Activated CD8-positive, alpha-beta memory T cell treated with anti-CD3 and anti-CD28 coated beads for 1 hour (primary cell): ENCODE results near the gene PFDN6.

Source experiments
- DNase-seq, 2 donors: peaks; one replicate each; pipeline ENCODE4 v3.0.0-alpha.2; 2020; ENCODE audit warnings: low read depth in 1 of 2; ENCODE audit errors: extremely low read depth in 1 of 2

Gene PFDN6

DNA sequence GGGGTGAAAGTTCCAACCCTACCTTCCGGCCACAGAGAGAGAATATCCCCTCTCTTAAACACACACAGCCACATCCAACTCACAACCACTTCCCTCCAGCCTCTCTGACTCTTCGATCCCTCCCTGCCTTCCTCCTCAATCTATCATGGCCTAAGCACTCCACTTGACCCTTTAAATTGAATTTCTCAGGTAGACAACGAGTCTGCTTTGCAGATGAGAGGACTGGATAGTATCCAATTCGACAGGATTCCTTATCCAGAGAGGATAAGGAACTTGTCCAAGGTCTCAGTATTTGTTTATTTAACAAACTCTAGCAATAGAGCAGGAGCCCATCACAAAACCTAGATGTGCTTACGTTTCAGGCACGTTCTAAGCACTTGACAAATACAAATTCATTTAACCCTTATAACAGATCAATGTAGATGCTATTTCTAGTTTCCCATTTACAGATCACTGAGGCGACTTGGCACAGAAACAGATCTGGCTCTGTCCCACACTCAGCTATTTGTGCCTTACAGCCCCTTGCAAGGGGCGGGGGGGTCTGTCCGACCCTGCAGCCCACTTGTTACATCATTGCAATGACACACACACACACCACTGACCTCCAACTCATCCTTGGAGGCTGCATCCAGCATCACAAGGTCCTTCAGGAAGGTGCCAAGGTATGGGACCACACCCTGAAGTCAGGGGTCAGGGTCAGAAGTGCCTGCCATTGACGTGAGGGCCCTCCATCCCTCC lies 4.9 kb downstream of the PFDN6 start:
- DNase-seq, result no peak

DNA sequence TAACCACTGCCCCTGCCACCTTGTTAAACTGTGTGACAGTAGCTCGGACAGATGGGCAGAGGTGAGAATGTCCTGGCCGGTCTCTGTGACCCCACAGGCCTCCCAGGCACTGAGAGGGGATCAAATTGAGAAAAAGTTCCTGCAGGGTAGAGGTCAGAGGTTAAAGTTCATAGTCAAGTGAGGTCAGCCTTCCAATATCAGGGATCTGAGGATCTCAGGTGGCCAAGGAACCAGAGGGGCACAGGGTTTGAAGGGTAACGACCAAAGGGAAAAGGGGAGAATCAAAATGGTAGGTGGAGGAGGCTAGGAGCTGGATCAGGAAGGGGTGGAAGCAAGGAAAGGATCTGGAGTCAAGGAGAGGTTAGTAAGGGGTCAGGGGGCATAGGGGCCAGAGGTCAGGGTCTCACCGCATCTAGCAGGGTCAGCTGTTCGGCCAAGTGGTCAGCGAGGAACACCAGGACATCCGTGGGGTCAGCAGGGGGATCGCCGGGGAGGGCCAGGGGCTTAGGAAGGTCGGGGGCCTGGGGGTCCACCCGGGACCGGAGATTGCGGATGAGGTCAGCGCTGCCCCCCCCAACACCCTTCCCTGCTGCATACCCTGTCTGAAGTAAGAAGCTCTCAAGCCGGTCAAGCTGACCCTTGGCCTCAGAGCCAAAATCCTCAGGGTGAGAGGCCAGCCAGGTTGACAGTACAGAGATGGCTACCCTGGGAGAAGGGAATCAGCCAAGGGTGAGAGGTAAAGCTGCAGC lies 6.4 kb downstream of the PFDN6 start:
- DNase-seq, result no peak

DNA sequence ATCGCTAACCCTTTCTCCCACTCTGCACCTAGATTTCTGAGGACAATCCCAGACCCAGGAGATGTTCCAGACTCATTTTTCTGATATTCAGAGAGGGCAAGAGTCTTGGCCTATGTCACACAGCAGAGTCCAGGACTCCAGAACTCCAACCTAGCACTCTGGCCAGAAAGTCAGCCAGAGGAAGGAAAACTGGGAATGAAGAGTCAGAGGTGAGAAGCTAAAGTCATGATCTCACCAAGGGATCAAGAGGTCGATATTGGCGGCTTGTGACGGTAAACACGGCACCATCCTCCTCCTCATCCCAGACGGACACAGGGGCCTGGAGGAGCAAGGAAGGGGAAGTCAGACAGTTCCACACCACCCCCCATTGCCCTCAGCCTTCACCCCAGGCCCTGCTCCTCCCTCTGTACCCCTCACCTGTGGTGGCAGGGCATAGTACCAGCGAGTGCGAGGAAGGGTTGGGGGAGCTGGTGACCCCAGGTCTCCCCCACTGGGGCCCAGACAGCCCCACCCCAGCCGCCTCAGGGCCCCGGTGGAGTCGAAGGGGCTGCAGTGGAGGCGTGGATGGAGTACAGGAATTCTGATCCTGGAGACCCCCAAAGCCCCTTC lies 7.5 kb downstream of the PFDN6 start:
- no peak for DNase-seq

DNA sequence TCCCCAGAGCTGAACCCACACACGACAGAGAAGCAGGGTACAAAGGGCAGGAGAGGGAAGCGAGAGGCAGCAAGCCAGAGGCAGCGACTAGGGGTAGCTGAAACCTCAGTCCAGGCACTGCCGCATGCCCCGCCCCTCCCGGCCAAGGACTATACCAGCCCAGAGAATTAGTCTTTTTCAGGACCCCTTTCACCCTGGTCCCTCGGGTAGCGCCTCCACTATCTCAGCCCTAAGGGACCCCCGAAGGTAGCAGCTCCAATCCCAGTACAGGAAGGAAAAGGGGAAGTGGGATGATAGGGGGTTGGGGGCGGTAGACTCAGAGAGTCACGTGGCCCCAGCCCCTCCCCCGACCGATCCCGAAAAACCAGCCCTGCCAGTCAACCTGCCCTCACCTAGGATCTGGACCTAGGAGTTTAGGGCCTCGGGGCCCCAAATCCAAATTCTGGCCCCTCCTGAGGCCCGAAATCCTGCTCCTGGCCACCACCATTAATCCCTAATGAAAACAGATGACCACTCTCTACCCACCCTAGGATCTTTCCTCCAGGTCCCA lies 8.1 kb downstream of the PFDN6 start:
- no peak for DNase-seq

DNA sequence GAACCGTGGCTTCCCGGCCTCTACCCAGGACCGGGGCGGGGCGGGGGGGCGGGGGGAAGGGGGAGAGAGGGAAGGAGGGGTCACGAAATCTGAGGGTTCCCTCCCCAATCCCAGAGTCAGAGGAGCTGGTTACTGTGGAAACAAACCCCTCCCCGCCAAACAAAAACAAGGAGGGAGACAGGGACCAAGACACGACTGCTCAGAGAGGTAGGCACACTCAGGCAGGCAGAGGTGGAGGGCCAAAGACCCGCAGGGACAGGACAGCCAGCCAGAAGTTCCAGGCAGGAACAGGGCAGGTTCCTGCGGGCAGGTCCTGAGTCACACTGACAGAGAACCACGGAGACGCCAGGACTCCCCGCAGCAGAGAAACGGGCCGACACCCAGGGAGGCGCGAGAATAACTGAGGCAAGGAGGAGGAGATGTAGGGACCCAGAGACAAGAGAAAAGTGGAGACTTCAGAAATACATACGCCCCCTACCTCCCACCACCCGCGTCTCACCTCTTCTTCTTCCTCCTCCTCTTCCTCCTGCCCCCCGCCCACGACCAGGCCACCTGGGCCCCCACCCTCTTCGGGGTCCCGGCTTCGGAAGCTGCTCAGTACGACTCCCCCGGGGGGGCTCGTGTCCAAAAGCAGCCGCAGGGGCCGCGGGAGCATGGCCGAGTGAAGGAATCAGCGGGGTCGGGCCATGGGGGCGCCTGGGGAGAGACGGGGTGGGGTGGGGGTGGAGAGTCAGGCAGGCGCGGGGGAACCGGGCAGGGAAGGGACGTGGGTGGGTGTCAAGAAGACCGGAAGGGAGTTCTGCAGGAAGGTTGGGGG lies 8.8 kb downstream of the PFDN6 start:
- DNase-seq, result no peak

DNA sequence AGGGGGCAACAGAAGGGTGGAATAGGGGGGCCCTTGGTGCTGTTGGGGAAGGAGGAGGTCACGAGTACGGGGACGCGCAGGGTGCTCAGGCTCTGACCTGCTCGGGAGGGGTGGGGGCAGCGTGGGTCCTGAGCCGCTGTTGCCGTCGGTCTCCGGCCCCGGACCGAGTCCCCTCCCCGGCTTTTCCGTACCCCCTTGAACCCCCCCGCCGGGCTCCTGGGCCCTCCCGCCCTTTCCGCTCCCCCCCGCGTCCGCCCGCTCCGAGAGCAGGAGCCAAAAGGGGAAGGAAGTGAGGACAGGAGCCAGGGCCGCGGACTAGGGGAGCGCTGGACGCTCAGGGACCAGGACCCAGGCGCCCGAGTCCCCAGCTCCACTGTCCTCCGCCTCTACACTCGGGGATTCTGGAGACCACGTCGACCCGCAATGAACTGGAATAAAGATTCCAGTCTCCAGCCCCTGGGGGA lies 9.4 kb downstream of the PFDN6 start, which contains the start of gene RGL2:
TSS of gene RGL2 (minus strand) at position 170 of the 464 bp plus-strand sequence. CDS start 332 bp downstream, outside the sequence.
- no peak for DNase-seq

DNA sequence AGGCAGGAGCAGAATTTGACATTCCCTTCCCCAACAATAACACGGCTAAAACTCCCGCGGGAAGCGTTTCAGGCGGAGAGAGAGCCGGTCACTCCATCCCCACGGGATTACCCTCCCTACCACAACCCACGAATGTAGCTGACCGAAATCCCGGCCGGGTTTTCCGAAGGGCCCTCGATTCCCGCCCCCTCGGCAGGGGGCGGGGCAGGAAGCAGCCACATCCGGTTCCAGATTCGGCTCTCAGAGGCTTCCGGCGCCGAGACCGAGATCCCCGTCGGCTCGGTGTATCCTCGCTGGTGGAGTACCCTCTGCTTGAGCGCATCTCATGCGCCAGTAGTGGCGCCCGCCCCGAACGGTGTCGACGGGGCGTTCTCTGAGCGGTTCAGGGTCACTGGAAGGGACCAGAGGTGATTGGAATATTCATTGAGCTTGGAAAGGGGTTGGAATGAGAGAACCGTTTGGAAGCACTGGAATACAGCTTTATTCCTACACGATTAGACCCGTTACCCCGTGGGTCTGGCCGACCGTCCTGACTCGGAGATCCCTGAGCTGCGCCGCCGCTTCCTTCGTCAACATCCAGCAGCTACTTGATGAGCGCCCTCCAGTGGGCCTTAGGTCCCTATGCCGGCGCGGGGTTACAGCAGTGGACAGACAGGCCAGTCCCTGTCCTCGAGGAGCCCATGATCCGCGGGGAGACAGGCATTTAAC lies 10.0 kb downstream of the PFDN6 start:
- DNase-seq, result peak; percentile 78 to 89

DNA sequence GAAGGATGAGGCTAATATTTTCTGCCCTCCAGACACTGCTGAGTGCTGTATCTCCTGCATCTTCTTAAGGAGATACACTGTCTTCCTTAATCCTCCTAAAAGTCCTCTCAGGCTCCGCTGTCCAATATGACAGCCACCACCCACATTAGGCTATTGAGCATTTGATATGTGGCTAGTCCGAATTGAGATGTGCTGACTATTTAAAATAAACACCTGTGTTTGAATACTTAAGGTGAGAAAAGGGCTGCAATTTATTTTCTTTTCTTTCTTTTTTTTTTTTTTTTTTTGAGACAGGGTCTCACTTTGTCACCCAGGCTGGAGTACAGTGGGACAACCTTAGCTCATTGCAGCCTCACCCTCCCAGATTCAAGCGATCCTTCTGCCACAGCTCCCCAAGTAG lies 12.5 kb downstream of the PFDN6 start:
- no peak for DNase-seq

DNA sequence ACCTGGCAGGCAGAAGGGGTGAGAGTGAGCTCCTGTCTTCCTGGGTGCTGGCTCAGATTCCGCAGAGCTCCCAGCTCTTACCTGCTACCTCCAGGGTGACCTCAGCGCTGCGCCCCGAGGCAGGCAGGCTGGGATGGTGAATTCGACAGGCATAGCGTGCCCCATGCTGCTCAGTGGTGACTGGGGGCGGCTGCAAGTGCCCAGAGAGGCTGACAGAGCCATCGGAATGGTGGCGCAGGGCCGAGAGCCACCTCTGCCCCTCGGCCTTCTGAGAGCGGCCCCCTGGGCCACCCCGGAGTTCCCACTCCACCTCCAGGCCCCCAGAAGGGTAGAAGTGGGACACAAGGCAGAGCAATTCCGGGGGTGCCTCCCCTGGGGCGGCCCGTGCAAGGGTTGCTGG lies 14.8 kb downstream of the PFDN6 start:
- no peak for DNase-seq

DNA sequence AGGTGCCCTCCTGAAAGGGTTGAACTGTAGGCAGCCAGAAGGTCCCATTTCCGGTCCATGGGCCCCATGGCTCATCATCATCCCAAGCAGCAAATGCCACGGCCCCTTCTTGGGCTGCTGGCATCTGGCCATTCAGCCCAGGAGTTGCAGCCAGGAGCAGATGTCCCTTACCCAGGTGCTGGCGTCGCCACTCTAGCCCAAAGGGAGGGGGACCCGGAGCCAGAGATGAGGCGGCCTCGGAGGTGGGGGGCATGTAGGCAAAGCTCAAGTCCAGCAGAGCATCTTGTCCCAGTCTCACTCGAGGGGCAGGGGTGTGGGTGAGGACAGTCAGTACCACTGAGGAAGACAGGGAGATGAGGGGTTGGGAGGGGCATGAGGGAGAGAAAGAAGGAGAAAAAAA lies 15.7 kb downstream of the PFDN6 start:
- no peak for DNase-seq

DNA sequence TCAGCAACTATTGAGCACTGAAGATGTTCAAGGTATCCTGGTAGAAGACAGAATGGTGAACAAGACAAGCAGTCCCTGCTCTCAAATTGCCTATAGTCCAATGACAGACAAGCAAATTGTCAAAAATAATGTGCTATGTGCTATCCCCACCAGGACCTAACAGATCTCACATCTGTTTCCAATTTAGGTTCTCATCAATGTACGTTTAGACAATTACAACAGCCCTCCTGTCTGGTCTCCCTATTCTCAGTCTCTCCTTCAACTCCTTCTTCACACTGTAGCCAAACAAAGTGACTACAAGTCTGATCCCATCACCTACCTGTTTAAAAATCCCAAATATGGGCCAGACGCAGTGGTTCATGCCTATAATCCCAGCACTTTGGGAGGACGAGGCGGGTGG lies 17.0 kb downstream of the PFDN6 start:
- DNase-seq, result no peak

DNA sequence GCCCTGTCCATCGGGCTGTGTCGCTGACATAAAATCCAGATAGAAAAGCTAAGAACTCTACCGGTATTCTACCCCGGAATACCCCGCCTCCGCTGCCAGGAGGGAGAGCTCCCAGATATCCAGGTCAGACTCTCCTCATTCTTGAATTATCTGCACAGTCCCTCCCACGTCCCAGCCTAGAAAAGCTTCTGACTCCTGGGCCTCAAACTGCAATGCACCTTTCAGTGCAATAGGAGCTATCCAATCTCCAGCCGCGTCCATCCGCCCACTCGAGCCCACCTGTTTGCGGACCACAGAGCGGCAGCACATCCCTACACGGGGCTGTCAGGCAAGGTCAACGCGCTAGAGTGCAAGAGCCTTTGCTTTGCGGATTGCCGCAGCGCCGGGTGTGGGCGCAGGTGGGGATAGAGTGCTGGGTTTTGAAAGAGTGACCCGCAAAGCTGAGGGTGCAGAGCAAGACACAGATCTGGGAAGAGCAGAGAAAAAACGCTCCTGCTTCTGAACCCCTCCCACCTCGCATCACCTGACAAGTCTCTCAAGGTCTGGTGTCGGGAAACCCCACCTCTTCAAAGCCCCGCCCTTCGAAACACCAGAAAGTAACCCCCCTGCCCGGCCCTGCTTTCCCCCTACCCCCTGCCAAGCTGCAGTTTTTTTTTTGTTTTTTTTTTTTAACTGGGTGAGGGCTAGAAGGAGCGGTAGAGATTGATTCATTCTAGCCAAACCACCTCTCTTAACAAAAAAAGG lies 23.1 kb downstream of the PFDN6 start:
- DNase-seq, result peak; percentile 69 to 71

DNA sequence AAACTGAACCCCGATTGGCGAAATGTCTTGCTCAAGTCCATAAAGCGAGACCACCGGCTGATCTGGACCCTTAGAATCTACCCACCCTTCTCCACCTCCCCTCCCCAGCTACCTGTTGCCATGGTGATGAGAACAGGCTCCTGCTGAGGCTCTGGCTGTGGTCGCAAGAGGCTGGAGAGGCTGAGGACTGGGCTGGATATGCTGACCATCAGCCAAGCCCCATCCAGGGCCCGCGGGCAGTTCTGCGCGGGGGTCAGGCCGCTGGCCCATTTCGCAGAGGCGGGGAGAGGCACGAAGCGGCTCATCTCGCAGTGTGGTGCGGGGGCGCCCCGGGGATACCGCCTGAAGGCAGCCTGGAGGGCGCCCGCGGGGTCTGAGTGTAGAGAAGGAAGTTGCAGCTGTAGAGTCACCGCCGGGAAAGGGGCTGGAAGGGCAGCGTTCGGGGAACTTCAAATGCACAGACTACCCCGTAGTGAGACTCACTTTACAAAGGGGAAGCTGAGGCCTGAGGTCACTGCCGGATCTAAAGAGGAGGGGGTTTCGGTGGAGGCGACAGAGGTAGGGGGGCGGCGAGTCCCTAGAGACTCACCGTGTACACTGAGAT lies 23.8 kb downstream of the PFDN6 start:
- no peak for DNase-seq

DNA sequence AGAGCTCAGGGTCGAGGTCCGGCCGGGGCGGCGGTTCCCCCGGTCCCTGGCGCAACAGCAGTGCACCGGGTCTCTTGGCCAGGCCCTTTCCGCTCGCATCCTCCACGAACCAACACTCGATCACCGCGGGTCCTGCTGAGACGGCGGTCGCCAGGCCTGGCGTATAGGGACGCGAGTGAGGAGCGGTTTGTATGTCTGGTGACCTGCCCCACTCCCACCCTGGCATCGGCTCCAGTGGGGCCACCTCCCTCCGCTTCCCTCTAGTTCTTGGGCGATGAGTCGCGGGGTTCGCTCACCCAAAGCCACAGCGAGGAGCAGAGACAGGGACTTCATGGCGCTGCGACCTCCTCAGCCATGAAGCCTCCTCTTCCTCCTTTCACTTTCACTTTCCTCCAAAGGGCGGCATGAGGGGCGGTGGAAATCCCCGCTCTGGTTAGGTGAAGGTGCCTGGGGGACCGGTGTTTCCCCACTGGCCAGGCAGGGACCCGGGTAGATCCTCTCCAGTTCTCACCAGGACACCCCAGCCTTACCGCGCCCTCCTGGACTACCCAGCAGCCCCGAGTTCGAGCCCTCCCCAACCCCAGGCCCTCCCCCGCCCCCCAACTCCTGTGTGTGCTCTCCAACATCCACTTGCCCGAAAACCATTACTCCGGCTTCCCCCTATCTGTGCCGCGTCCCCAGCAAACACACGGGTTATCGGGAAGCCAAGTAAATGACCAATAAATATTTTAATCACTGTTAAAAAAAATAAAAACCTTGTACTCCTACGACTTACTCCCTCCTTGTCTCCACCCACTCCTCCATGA lies 24.5 kb downstream of the PFDN6 start, which contains the start of gene TAPBP:
TSS of gene TAPBP (minus strand) at position 370 of the 806 bp plus-strand sequence. CDS start at position 333, 37 bp downstream.
- peak in 1 of 2 donors; percentile 73 for DNase-seq

DNA sequence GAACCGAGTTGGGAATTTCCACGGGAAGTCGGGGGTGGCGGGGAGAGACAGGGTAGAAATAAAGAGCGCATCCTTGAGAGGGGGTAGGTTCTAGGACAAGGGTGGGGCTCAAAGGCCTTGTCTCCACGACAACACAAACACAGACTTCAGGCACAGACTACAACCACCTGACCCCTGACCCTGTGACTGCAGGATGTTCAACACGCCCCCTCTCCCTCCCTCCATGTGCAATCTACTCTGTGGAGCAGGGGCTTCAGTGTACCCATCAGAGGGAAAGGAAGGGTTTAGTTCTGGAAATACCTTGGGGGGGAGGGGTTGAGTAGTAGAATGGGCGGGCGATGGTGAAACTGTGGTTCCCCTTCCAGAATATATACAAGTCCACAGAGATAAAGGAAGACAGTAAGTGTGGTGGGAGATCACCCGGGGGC lies 25.1 kb downstream of the PFDN6 start:
- peak in 1 of 2 donors; percentile 42 for DNase-seq

DNA sequence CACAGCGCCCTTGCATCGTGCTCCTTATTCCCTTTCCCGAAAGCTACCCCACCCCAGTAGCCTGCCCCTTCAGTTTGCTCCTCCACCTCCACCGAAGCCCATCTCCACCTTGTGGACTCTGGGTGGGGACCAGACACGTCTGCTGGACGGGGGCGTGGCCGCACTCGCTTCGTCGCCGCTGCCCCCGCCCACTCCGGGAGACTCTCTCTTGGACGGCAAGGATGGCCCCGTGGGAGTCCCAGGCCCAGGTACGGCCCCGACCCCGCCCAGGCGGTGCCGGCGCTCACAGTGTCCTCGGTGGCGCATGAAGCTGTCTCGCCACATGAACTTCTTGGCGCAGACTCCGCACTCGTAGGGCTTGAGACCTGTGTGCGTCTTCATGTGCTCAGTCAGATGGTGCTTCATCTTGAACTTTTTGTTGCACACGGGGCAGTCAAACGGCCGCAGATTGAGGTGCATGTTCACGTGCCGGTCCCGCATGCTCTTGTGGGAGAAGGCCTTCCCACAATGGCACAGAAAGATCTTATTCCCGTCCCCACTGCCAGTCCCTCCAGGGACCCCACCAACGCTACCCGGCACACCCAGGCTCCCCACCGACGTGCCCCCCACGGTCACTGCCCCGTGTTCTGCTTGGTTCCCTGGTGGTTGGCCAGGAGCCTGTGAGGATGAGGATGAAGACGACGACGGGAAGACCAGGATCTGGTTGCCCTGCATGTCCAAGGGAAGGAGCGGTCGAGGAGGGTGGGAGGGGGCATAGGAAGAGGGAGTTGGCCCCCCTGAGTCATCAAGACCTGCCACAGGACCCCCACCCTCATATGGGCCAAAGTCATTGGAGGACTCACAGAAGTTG lies 25.8 kb downstream of the PFDN6 start:
- no peak for DNase-seq
